CD14-positive monocyte (primary cell): ENCODE results near the gene FARP1. TPM values are rescaled to one million over a fixed set of nuclear protein-coding genes. Genes with fewer than 3 reads are reported as not detected.

Experiments used
- DNase-seq, 3 donors: peaks; one replicate each; pipeline ENCODE4 v3.0.0-alpha.2; 2011 to 2022
- H2AFZ ChIP-seq: 2 replicates; pipeline ENCODE4 v1.6.0; 2012; ENCODE audit warnings: mild to moderate bottlenecking, low read depth, low read length, inconsistent platforms; ENCODE audit not compliant: insufficient read depth, poor library complexity, severe bottlenecking
- H3K27ac ChIP-seq, 2 donors: 1 replicate in 1 of 2; 2 replicates in 1 of 2; pipeline ENCODE4 v1.5.1; 2012 to 2013; ENCODE audit warnings: low read length in 2 of 2, control low read depth in 1 of 2, inconsistent platforms in 1 of 2, low read depth in 1 of 2, mild to moderate bottlenecking in 1 of 2
- H3K27me3 ChIP-seq, 2 donors: one replicate each; pipeline versions ENCODE4 v1.6.0 to v1.6.1; 2011 to 2013; ENCODE audit warnings: low read length in 2 of 2; ENCODE audit not compliant: control insufficient read depth in 2 of 2, insufficient read depth in 2 of 2
- H3K36me3 ChIP-seq, 2 donors: replicated peaks in 1 of 2; 1 replicate in 1 of 2; 2 replicates in 1 of 2; pipeline versions ENCODE4 v1.5.1 to v1.6.1; 2012 to 2013; ENCODE audit warnings: low read length in 2 of 2, control low read depth in 1 of 2, inconsistent platforms in 1 of 2, mild to moderate bottlenecking in 1 of 2; ENCODE audit not compliant: insufficient read depth in 2 of 2, control insufficient read depth in 1 of 2
- H3K4me1 ChIP-seq, 2 donors: 1 replicate in 1 of 2; 2 replicates in 1 of 2; pipeline versions ENCODE4 v1.5.1 to v1.6.1; 2012 to 2013; ENCODE audit warnings: low read length in 2 of 2, control low read depth in 1 of 2, inconsistent platforms in 1 of 2, mild to moderate bottlenecking in 1 of 2, moderate library complexity in 1 of 2; ENCODE audit not compliant: insufficient read depth in 2 of 2, control insufficient read depth in 1 of 2
- H3K4me2 ChIP-seq: replicated peaks from 2 replicates; pipeline ENCODE3; 2012; ENCODE audit warnings: low read length, moderate library complexity, mild to moderate bottlenecking; ENCODE audit not compliant: poor library complexity, severe bottlenecking; ENCODE audit errors: extremely low read depth
- H3K4me3 ChIP-seq, 3 experiments: fragments of 200-600 bp in 1 of 3; sonication (generic) in 1 of 3; replicated peaks in 1 of 3; 1 replicate in 2 of 3; 2 replicates in 1 of 3; pipeline ENCODE4 v1.5.1; 2011 to 2013; ENCODE audit warnings: low read length in 3 of 3, mild to moderate bottlenecking in 3 of 3, control low read depth in 2 of 3, low read depth in 2 of 3, inconsistent platforms in 1 of 3, moderate library complexity in 1 of 3
- H3K79me2 ChIP-seq: 2 replicates; pipeline ENCODE4 v1.6.0; 2012; ENCODE audit warnings: mild to moderate bottlenecking, control low read depth, inconsistent platforms, low read length, moderate library complexity; ENCODE audit not compliant: insufficient read depth
- H3K9ac ChIP-seq: 2 replicates; pipeline ENCODE4 v1.6.0; 2017; ENCODE audit warnings: low read length, mild to moderate bottlenecking; ENCODE audit not compliant: insufficient read depth, poor library complexity, severe bottlenecking
- H3K9me3 ChIP-seq, 2 donors: replicated peaks in 1 of 2; 1 replicate in 1 of 2; 2 replicates in 1 of 2; pipeline versions ENCODE4 v1.5.1 to v1.6.1; 2012 to 2013; ENCODE audit warnings: low read length in 2 of 2, control low read depth in 1 of 2; ENCODE audit not compliant: control insufficient read depth in 1 of 2, insufficient read depth in 1 of 2
- H4K20me1 ChIP-seq: 2 replicates; pipeline ENCODE4 v1.6.0; 2012; ENCODE audit warnings: mild to moderate bottlenecking, low read length, control low read depth, moderate library complexity; ENCODE audit not compliant: insufficient read depth
- H3K27ac Mint-ChIP-seq, 7 donors: one replicate each; pipeline ENCODE4 v1.8.0; 2020; ENCODE audit warnings: mild to moderate bottlenecking in 7 of 7, mixed read lengths in 7 of 7, moderate library complexity in 6 of 7, inconsistent platforms in 2 of 7
- H3K27me3 Mint-ChIP-seq, 3 donors: one replicate each; pipeline ENCODE4 v1.8.0; 2021 to 2022; ENCODE audit warnings: low read depth in 3 of 3, mild to moderate bottlenecking in 3 of 3, mixed read lengths in 3 of 3, moderate library complexity in 3 of 3, inconsistent platforms in 1 of 3
- H3K36me3 Mint-ChIP-seq, 2 donors: one replicate each; pipeline ENCODE4 v1.8.0; 2020; ENCODE audit warnings: mixed read lengths in 2 of 2, inconsistent platforms in 1 of 2, mild to moderate bottlenecking in 1 of 2
- H3K4me1 Mint-ChIP-seq: one replicate; pipeline ENCODE4 v1.8.0; 2020; ENCODE audit warnings: mild to moderate bottlenecking, mixed read lengths
- H3K4me3 Mint-ChIP-seq, 2 donors: one replicate each; pipeline ENCODE4 v1.8.0; 2020; ENCODE audit warnings: mild to moderate bottlenecking in 2 of 2, mixed read lengths in 2 of 2, moderate library complexity in 1 of 2
- H3K9me3 Mint-ChIP-seq, 7 donors: one replicate each; pipeline ENCODE4 v1.8.0; 2020 to 2022; ENCODE audit warnings: mixed read lengths in 7 of 7, mild to moderate bottlenecking in 6 of 7, moderate library complexity in 6 of 7, inconsistent platforms in 2 of 7
- WGBS: methylation state at CpG from one replicate; pipeline ENCODE4 v1.1.5; 2013; ENCODE audit warnings: missing lambda C conversion rate; ENCODE audit not compliant: insufficient coverage; 5-methylcytosine and 5-hydroxymethylcytosine counted together
- intact Hi-C, 2 donors: fragments of 100-400 bp; cut with micrococcal nuclease; formaldehyde crosslinking; loops; one replicate each; pipeline versions ENCODE4 v1.15.0 to v1.15.1; 2023
- polyA plus RNA-seq, 3 donors: library from polyadenylated mRNA; depleted of rRNA in 1 of 3; unstranded in 2 of 3; stranded (reverse) in 1 of 3; fragments of 300-500 nt in 2 of 3; fragments of >200 nt in 1 of 3; fragmentation: Illumina TruSeq in 2 of 3; gene quantifications; 1 replicate in 2 of 3; 2 replicates in 1 of 3; pipeline ENCODE4 v1.2.3, GENCODE V29; 2012 to 2021
- TF ChIP-seq, protein P1 (sequence below): fragments of 200-600 bp; IDR thresholded peaks from one replicate; pipeline ENCODE4 v1.8.0; 2022; ENCODE audit warnings: antibody characterized with exemption, mild to moderate bottlenecking

Gene FARP1
- polyA plus RNA-seq, 3 donors, result 0.01 to 0.16 (median 0.12) TPM

GRCh38 chr13:98308086-98308911 lies 165.4 kb downstream of the FARP1 start:
- Histone ChIP-seq H3K9ac (no peak overlapping the region), H3K4me2 (no peak overlapping the region), H4K20me1 (no peaks in the 10 kb centered on the region), H3K27me3 (no peaks in the 10 kb centered on the region), H3K9me3 (no peaks in the 10 kb centered on the region), H3K36me3 (no peaks in the 10 kb centered on the region), H3K4me3 (no peak overlapping the region), H3K27ac (no peak overlapping the region), H2AFZ (no peak overlapping the region), H3K4me1 (no peaks in the 10 kb centered on the region), H3K79me2 (no peaks in the 10 kb centered on the region)
- H3K27ac Mint-ChIP-seq, result peak overlapping the region in 1 of 7 donors; percentile 52
- WGBS, result 95% methylated on average over 9 of the region's 20 CpGs
- DNase-seq, result no peak
- peaks cover 3 to 5% (median 4%) of the 10 kb centered on the region in 3 donors for H3K27me3 Mint-ChIP-seq
- H3K36me3 Mint-ChIP-seq, result no peaks in the 10 kb centered on the region
- H3K4me1 Mint-ChIP-seq, result no peaks in the 10 kb centered on the region
- TF ChIP-seq, protein P1, sequence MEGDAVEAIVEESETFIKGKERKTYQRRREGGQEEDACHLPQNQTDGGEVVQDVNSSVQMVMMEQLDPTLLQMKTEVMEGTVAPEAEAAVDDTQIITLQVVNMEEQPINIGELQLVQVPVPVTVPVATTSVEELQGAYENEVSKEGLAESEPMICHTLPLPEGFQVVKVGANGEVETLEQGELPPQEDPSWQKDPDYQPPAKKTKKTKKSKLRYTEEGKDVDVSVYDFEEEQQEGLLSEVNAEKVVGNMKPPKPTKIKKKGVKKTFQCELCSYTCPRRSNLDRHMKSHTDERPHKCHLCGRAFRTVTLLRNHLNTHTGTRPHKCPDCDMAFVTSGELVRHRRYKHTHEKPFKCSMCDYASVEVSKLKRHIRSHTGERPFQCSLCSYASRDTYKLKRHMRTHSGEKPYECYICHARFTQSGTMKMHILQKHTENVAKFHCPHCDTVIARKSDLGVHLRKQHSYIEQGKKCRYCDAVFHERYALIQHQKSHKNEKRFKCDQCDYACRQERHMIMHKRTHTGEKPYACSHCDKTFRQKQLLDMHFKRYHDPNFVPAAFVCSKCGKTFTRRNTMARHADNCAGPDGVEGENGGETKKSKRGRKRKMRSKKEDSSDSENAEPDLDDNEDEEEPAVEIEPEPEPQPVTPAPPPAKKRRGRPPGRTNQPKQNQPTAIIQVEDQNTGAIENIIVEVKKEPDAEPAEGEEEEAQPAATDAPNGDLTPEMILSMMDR, result no peak
- H3K9me3 Mint-ChIP-seq, result peaks cover 0 to 6% (median 0%) of the 10 kb centered on the region in 7 donors
- H3K4me3 Mint-ChIP-seq, result no peak overlapping the region
- intact Hi-C loops, result no loop called here

DNA sequence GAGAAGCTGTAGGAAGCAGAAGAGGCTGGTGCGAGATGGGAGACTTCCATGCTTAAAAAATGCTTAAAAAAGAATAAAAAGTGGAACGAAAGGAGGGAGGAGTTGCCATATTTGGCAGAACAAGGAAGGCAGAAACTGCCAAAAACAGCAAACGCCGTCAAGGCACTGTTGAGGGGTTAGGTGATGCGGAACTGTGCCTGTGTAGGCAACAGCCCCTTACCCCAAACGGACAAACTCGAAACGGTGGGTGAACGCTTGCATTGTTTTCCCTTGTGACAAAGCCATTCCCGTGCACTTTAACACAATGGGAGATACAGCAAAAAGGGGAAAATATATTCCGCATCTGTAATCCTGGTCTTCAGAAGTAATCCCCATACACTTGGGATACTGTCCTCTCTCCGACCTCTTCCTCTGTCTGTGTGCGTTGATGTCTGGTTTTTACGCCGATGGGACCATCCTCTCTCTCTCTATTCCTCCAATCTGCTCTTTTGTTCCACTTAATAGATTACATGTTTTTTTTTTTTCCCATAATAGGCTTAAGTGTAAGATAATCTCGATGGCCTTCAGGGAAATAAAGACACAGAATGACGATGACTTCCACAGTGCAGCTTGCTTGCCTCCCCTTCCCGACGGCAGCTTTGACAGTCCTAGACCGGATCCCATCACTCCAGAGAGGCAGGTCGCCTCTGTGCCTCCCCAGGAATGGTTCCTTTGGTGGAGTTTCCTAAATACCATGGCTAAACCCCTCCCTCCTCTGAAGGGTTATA lies 166.9 kb downstream of the FARP1 start:
- Histone ChIP-seq H3K9me3 (no peaks in the 10 kb centered on the region), H3K79me2 (no peaks in the 10 kb centered on the region), H3K4me3 (no peak overlapping the region), H4K20me1 (no peaks in the 10 kb centered on the region), H3K36me3 (no peaks in the 10 kb centered on the region), H3K27me3 (no peaks in the 10 kb centered on the region), H3K9ac (no peak overlapping the region), H2AFZ (no peak overlapping the region), H3K27ac (no peak overlapping the region), H3K4me2 (no peak overlapping the region), H3K4me1 (no peaks in the 10 kb centered on the region)
- Mint-ChIP-seq H3K4me1 (no peaks in the 10 kb centered on the region), H3K4me3 (no peak overlapping the region), H3K9me3 (peaks cover 0 to 8% (median 0%) of the 10 kb centered on the region in 7 donors), H3K27me3 (peaks cover 3 to 5% (median 4%) of the 10 kb centered on the region in 3 donors), H3K27ac (no peak overlapping the region), H3K36me3 (no peaks in the 10 kb centered on the region)
- intact Hi-C loops, result no loop called here
- TF ChIP-seq, protein P1, result no peak
- no peak for DNase-seq
- 93% methylated on average over 12 of the region's 21 CpGs for WGBS
